GM12891 (cell line): ENCODE measurements around the gene SLC35G1.

ENCODE experiments used
- DNase-seq: peaks from one replicate; pipeline ENCODE4 v3.0.0; 2011; ENCODE audit warnings: low spot score; ENCODE audit not compliant: insufficient read length
- FAIRE-seq: peaks from 2 replicates; lab custom pipeline; 2011; peaks lifted over from hg19 to GRCh38; lab: Jason Lieb, UNC
- PAX5 ChIP-seq: IDR thresholded peaks from 2 replicates; pipeline ENCODE4 v1.6.1; 2011; ENCODE audit warnings: low read length, moderate library complexity, mild to moderate bottlenecking; ENCODE audit not compliant: insufficient read depth, severe bottlenecking
- POLR2A ChIP-seq: IDR thresholded peaks from 2 replicates; pipeline ENCODE4 v1.6.1; 2011; ENCODE audit warnings: low read depth, low read length, control low read depth
- POLR2AphosphoS5 ChIP-seq: IDR thresholded peaks from 2 replicates; pipeline ENCODE4 v1.6.1; 2011; ENCODE audit warnings: low read depth, low read length, control low read depth
- POU2F2 ChIP-seq: IDR thresholded peaks from 2 replicates; pipeline ENCODE4 v1.6.1; 2011; ENCODE audit warnings: low read depth, mild to moderate bottlenecking, control low read depth, low read length, moderate library complexity
- SPI1 ChIP-seq: IDR thresholded peaks from 2 replicates; pipeline ENCODE4 v1.6.1; 2011; ENCODE audit warnings: low read depth, low read length, control low read depth
- TAF1 ChIP-seq: IDR thresholded peaks from 2 replicates; pipeline ENCODE4 v1.6.1; 2011; ENCODE audit warnings: low read depth, low read length, control low read depth

The SLC35G1 gene

DNA sequence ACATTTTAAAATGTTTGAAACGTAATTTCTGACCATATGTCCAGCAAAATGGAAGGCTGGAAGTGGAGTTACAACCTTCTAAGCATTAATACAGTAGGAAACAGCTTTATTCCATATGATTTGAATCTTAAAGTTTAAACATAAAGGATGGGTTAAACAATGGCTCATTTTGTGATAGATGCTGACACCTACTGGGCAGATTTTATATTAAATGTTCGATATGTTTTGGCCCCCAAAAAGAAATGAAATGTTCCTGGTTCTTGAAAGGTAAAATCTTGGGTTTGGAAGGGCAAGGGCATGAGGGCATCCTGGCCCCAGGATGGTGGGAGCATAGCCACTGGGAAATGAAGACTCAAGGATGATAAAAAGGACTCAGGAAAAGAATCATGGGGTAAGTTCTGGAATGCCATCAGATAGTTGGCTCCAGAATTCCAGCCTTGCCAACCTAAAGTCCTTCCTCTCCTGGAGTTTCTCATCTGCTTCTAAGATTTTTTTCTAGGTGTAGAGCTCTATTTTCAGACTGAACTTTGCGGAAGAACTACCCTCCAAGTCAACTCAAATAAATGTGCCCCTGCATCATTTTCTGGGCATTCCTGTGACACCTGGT, 34.6 kb upstream of the SLC35G1 start:
- TF ChIP-seq TAF1: no peak
- no peak for TF ChIP-seq POLR2A
- no peak for TF ChIP-seq SPI1
- no peak for TF ChIP-seq POLR2AphosphoS5
- no peak for TF ChIP-seq POU2F2
- TF ChIP-seq PAX5: no peak
- FAIRE-seq: no peak
- no peak for DNase-seq

DNA sequence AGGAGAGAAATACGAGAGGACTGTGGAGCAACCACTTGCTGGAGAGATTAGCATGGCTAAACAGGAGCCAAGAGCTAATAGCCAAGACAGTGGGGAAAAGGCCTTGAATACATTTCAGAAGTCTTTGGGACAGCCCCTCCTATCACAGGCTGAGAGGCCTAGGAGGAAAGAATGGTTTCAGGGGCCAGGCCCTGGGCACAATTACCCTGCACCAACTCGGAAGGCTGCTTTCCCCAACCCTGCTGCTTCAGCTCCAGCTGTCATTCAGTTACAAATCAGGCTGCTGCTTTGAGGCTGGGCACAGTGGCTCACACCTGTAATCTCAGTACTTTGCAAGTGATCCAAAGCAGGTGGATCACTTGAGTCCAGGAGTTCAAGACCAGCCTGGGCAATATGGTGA, 32.0 kb upstream of the SLC35G1 start:
- no peak for FAIRE-seq
- TF ChIP-seq SPI1: no peak
- DNase-seq: no peak

DNA sequence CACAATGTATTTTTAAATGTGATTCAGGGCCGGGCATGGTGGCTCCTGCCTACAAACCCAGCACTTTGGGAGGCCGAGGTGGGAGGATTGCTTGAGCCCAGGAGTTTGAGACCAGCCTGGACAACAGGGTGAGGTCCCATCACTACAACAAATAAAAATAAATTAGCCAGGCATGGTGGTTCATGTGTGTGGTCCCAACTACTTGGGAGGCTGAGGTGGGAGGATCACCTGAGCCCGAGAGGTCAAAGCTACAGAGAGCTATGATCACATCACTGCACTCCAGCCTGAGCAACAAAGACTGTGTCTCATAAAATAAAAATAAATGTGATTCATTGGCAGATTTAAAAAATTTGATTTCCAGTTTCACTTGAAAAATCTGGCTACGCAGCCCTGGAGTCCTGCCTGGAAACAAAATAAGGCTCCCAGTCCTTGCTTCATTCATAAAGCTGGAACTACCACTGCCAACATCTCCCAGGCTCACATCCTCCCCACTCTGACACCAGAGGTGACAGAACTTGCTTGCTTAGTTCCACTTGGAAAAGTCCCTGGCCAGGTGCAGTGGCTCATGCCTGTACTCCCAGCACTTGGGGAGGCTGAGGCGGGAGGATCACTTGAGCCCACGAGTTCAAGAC, 27.9 kb upstream of the SLC35G1 start:
- DNase-seq: no peak
- TF ChIP-seq POLR2A (no peak), PAX5 (no peak), TAF1 (no peak), POLR2AphosphoS5 (no peak), SPI1 (no peak), POU2F2 (no peak)
- no peak for FAIRE-seq

DNA sequence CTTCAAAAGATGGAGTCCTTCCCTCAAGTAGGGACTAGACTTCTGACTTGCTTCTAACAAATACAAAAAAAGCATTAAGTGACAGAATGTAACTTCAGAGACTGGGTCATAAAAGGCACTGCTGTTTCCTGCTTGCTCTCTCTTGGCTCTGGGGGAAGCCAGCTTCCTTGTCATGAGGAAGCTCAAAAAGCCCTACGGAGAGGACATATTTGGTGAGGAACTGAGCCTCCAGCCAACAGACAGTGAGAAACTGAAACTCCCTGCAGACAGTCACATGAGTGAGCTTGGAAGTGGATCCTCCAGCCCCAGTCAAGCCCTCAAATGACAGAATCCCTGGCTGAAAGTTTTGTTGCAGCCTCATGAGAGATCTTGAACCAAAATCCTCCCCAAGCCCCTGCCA, 26.3 kb upstream of the SLC35G1 start:
- FAIRE-seq (no peak), DNase-seq (no peak)
- TF ChIP-seq PAX5 (no peak), TAF1 (no peak)

- peak; percentile 26 for FAIRE-seq
- DNase-seq: no peak
- no peak for TF ChIP-seq POU2F2
- no peak for TF ChIP-seq SPI1
- no peak for TF ChIP-seq PAX5
- TF ChIP-seq TAF1: no peak
- TF ChIP-seq POLR2AphosphoS5: no peak
- no peak for TF ChIP-seq POLR2A
Observed at GRCh38 chr10:93871671-93872204, 22.0 kb upstream of the SLC35G1 start.

- FAIRE-seq (no peak), DNase-seq (no peak)
- no peak for TF ChIP-seq SPI1
- TF ChIP-seq PAX5: no peak
- TF ChIP-seq POLR2AphosphoS5: no peak
- TF ChIP-seq TAF1: no peak
- no peak for TF ChIP-seq POLR2A
- TF ChIP-seq POU2F2: no peak
Observed at GRCh38 chr10:93872375-93873158, 21.2 kb upstream of the SLC35G1 start.

DNA sequence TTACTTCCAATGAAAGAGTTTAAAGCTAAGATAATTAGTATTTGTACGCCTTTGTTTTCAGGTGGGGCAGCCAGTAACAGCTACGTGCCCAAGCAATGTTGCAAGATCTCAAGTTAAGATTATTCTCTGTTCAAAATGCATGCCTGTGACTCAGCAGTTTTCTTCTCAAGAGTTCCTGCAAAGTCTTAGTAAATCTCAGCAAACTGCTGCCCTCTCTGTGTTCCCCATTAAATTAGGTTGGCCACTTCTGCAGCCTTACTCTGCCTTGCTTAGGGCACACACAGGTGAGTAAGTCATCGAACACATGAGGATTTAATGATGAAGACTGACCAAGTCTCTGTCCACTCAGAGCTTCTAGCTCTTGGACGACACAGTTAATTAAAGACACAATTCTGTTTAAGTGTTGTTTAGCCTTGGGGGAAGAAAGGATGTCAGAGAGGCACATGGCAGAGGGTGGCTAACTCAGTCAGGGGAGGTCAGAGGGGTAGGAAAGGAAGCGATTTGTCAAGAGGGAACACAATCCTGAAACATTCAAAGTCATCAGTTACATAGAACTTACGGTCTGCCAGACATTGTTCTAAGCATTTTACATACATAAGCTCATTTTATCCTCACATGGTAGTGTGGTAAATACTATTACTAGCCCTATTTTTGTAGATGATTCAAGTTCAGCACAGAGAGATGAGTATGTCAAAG, 20.2 kb upstream of the SLC35G1 start:
- DNase-seq (no peak), FAIRE-seq (no peak)
- no peak for TF ChIP-seq POU2F2
- no peak for TF ChIP-seq SPI1
- no peak for TF ChIP-seq POLR2AphosphoS5
- no peak for TF ChIP-seq TAF1
- TF ChIP-seq POLR2A: no peak
- TF ChIP-seq PAX5: no peak

DNA sequence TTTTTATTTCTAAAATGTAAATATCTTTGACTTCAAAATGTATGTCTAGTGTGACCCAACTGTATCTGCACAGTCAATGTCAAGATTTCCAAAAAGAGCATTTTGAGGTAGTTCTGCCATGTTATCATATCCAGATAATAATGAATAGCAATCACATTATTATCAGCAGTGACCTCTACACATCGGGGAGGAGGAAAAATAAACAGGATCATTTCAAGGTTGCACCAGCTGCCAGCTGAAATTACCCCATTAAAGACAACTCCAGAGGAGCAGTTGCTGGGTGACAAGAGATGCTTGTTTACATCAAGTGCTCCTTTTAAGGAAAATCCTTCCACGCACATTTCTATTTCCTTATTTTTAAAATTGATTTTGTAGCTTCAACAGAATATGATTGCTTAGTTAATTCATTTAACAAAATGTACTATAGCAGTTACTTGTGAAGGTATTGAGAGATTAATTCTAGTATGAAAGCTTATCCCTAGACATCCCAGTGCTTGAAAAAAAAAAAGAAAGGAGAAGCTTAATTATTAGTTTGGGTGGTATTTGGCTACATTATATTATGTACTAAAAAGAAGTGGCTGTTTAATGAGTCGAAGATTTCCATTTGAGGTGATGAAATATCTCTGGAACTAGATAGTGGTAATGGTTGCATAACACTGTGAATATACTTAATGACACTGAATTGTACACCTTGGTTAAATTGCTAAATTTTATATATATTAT, 19.3 kb upstream of the SLC35G1 start:
- DNase-seq (no peak), FAIRE-seq (no peak)
- TF ChIP-seq PAX5 (no peak), TAF1 (no peak), POLR2A (no peak)

DNA sequence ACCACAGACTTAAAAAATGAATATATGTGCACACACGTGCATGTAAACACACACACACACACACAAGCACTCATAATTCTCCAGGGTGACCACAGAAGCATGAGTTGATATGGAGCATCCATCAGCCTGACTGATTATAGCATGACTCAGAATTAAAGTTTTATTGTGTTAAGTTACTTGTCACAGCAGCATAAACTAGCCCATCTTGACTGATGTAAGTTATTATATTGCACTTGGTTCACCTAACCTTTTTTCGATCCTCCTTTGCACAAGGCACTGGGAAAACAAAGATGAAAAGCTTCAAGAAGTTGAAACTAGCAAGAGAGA, 18.8 kb upstream of the SLC35G1 start:
- TF ChIP-seq TAF1 (no peak), POLR2A (no peak), SPI1 (no peak), POLR2AphosphoS5 (no peak), POU2F2 (no peak), PAX5 (no peak)
- FAIRE-seq (no peak), DNase-seq (no peak)
